GM19193 (cell line): ENCODE measurements around the gene SPTBN5.

ENCODE experiments used
- POLR2A ChIP-seq: IDR thresholded peaks from 4 replicates; pipeline ENCODE4 v1.6.1; 2011; ENCODE audit not compliant: insufficient read depth, insufficient read length; ENCODE audit errors: extremely low read depth

The SPTBN5 gene

GRCh38 chr15:41798607-41799487 is 95.0 kb downstream of the SPTBN5 start:
- no peak for TF ChIP-seq POLR2A
